ENCODE data around the gene GEMIN2. TPM values are rescaled to one million over a fixed set of nuclear protein-coding genes. Genes with fewer than 3 reads are reported as not detected.
"Not testable (repeated sequence)": the region's sequence is repeated elsewhere in the genome, so short reads cannot be mapped to it uniquely, and the experiment has no call there.

GEMIN2 gene
- total RNA-seq, 1 donor from 2014 or later = 37.9 TPM

DNA sequence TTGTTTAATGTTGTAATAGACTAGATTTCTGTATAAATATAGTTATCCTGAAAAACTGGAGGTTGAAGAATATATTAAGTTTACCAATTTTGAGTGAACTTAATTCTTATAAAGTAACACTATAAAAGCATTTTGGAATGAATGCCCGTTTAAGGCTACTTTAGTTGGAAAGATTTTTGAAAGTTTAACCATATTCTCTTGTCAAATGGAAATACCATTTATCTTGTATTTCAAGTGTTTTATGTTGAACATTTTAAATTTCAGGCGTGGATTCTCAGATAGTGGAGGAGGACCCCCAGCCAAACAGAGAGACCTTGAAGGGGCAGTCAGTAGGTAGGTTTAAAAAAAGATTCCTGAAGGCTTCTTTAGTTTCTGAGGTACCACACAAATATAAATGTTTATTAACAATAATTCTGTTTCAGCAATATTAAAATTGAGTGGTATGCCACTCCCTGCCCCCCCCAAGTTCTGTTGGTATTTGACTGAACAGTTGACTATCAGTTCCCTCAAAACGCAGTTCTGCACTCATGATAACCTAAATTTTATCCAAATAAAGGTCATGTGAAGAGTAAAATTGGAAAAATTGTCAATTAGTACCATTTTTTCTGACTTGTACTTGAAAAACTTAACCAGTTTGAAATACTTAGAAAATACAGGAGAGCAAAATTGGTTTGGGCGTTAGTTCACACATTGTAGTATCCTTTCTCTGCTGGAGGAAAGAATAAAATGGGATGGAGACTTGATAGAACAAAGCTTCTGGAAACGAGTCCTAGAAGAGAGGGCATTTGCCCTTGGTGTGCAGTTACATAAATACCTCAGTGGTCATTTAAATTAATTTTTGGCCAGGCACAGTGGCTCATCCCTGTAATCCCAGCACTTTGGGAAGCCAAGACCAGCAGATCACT is 62.4 kb downstream of the GEMIN2 start:
- no peak for DNase-seq (ENCODE audit: low read depth)

DNA sequence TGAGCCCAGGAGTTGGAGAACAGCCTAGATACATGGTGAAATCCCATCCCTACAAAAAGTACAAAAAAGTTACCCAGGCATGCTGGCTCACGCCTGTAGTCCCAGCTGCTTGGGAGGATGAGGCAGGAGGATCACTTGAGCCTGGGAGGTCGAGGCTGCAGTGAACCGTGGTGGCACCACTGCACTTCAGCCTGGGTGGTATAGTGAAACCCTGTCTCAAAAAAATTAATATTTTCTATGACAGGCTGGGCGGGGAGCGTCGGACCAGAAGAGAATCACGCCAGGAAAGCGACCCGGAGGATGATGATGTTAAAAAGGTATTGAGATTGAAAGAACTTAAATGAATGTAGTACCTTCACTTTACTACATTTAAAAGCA is 63.0 kb downstream of the GEMIN2 start:
- no peak for DNase-seq (ENCODE audit: low read depth)

GRCh38 chr14:39179042-39179441 is 64.9 kb downstream of the GEMIN2 start:
- no peak for DNase-seq (ENCODE audit: low read depth)

GRCh38 chr14:39180553-39180952 is 66.4 kb downstream of the GEMIN2 start:
- no peak for DNase-seq (ENCODE audit: low read depth)

DNA sequence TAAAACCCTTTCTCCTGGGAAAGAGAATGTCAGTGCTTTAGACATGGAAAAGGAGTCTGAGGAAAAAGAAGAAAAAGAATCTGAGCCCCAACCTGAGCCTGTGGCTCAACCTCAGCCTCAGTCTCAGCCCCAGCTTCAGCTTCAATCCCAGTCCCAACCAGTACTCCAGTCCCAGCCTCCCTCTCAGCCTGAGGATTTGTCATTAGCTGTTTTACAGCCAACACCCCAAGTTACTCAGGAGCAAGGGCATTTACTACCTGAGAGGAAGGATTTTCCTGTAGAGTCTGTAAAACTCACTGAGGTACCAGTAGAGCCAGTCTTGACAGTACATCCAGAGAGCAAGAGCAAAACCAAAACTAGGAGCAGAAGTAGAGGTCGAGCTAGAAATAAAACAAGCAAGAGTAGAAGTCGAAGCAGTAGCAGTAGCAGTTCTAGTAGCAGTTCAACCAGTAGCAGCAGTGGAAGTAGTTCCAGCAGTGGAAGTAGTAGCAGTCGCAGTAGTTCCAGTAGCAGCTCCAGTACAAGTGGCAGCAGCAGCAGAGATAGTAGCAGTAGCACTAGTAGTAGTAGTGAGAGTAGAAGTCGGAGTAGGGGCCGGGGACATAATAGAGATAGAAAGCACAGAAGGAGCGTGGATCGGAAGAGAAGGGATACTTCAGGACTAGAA is 67.0 kb downstream of the GEMIN2 start:
- no peak for DNase-seq (ENCODE audit: low read depth)

- no peak for DNase-seq (ENCODE audit: low read depth)
Observed at GRCh38 chr14:39181693-39182047, 67.5 kb downstream of the GEMIN2 start.

DNA sequence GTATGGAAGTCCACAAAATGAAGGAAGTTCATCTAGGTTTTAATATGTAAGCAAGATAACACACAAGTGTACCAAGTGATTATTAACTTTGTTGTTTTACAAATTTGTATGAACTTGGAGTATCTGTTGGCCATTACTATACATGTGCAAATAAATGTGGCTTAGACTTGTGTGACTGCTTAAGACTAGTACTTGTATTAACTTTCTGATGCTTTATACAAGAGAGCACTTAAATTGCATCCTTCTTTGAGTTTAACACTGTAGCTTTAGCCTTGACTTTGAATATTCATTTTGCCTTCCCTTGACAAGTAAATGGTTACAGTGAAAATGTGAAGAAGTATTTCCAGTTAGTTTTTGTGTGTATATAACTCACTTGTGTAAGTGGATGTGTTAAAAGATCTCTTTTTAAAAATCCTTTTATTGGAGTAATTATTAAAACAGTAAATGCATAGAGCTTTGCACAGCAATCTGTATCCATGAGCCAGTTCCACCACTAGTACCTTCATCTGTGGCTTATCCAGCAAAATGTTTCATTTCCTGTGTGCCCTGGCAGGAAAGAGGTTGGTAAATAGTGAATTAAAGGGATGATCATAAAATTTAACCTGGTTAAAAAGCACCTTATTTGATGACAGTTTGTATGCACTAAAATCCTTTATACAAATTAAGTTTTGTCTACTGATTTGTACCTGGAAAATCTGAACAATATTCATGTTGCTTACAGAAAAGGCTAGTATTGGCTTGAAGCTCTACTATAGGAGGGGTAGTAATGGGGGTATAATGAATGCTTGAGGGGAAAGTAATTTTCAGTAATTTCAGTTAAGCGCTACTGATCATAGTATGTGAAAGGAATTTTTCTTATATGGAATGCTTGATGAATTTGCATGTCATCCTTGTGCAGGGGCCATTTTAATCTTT is 68.9 kb downstream of the GEMIN2 start:
- DNase-seq (ENCODE audit: low read depth) = no peak

GRCh38 chr14:39183685-39184003 is 69.5 kb downstream of the GEMIN2 start:
- not testable (repeated sequence) for DNase-seq (ENCODE audit: low read depth)

DNA sequence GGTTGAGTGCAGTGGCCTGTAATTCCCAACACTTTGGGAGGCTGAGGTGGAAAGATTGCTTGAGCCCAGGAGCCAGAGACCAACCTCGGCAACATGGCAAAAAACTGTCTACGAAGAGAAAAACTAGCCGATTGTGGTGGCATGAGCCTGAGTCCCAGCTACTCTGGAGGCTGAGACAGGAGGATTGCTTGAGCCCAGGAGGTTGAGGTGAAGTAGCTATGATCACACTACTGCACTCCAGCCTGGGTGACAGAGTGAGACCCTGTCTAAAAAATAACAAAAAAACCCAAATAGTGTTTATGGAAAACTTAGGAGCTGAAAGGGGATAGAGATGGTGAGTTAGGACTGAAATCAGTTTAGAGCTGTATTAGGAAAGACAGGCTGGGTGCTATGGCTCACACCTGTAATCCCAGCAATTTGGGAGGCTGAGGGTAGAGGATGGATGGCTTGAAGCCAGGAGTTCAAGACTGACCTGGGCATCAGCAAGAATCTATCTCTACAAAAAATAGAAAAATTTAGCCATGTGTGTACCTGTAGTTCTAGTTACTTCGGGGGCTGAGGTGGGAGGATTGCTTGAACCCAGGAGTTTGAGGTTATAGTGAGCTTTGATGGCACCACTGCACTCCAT is 70.6 kb downstream of the GEMIN2 start:
- DNase-seq (ENCODE audit: low read depth) = no peak

DNA sequence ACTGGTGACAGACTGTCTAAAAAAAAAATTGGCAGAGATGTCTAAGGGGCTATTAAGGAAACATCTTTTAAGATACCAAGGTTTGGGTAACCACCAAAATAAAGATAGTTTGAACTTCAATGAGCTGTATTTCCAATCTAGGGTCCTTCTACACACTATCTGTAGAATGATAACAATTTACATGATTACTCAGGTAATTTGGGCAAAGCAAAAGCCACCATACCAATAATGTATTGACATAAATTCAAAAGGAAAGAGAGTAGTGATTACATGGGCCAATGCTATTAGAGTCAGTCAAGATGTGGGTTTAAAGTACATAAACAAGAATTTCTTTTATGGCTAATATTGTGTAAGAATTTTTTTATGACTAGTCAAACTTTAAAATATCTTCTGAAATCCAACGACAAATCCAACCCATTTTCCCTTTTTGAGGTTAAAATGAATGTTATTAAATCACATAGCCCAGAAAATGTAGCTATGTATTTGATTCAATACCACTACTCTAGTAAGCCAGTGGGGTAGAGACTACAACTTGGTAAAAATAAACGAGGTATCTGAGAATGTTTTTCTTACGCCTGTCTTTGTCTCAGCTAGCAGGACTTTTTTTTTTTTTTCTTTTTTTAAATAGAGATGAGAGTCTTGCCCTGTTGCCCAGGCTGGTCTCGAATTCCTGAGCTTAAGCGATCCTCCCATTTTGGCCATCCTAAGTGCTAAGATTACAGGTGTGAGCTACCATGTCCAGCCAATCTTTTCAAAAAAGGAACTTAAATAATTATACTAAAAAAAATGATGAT is 71.3 kb downstream of the GEMIN2 start:
- DNase-seq (ENCODE audit: low read depth) = no peak

Other genes with a start within 250 kb of the GEMIN2 start
- 140 and 184 TPM in 2 replicates for gene SEC23A, start 11.1 kb upstream of the GEMIN2 start, total RNA-seq
- 20.3 and 26.2 TPM in 2 replicates for gene TRAPPC6B, start 56.0 kb downstream of the GEMIN2 start, total RNA-seq
- gene PNN, start 60.9 kb downstream of the GEMIN2 start, total RNA-seq = 24.0 and 30.3 TPM in 2 replicates
- 12.5 and 24.4 TPM in 2 replicates for gene MIA2, start 119.6 kb downstream of the GEMIN2 start, total RNA-seq